Stimulated activated CD4-positive, alpha-beta T cell treated with anti-CD3 and anti-CD28 coated beads, Interleukin-12 subunit alpha, Interleukin-12 subunit beta, amount 100 ng/mL, for 48 hours (primary cell): Measurements from ENCODE around the gene ALPL.
A peak's percentile ranks its signal among the peaks of the same experiment; 100 is the strongest.

Experiments used
- DNase-seq, 3 donors: peaks; one replicate each; pipeline ENCODE4 v3.0.0-alpha.2; 2020; ENCODE audit warnings: low read depth in 2 of 3, low spot score in 1 of 3

ALPL gene

DNA sequence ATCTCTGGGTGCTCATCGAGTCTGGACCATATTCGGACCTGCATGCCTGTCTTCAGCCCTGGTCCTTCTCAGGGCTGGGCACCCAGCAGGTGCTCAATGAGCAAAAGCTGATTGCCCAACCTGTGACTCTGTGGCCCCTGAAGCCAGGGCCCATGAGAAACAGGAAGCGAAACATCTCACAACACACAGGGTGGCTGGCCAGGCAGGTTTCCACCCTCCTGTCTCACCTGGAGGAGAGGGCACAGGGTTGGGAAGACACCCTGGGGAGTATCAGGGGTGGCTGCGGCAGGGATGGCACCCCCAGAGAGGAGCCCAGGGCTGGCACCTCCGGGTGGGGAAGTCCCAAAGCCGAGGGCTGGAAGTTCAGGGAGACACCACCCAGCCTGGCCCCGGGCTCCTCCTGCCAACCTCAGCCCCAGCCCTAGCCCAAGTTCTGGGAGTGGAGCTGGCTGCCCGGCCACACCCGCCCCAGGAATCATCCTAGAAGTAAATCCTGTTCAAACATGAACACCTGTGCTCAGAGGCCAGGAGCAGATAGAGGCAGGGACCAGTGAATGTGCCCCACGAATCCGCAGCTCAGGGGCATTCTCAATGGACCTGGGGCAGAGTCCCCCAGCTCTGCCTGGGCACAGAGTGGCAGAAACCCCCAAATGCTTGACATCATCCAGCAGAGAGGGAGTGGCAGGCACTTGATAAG is 105.3 kb downstream of the ALPL start:
- DNase-seq: no peak

DNA sequence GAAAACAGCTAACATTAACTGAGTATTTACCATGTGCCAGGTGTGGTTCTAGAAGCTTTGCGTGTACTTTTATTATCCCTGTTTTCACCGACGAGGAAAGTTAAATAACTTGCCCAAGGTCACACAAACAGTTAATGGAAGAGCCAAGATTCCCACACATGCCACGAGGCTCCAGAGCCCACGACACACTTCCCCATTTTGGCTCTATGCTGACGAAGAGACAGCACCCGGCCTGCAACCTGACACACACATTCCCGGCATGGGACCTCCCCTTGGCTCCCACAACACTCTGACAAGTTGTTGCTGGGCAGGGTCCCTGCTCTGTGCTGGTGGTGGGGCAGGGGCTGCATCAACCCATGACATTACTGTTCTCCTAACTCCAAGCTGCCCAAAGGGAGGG is 107.1 kb downstream of the ALPL start:
- DNase-seq: no peak

GRCh38 chr1:21617126-21617738 is 108.0 kb downstream of the ALPL start:
- no peak for DNase-seq

- no peak for DNase-seq
Measured at GRCh38 chr1:21618059-21618458, 108.8 kb downstream of the ALPL start.

DNA sequence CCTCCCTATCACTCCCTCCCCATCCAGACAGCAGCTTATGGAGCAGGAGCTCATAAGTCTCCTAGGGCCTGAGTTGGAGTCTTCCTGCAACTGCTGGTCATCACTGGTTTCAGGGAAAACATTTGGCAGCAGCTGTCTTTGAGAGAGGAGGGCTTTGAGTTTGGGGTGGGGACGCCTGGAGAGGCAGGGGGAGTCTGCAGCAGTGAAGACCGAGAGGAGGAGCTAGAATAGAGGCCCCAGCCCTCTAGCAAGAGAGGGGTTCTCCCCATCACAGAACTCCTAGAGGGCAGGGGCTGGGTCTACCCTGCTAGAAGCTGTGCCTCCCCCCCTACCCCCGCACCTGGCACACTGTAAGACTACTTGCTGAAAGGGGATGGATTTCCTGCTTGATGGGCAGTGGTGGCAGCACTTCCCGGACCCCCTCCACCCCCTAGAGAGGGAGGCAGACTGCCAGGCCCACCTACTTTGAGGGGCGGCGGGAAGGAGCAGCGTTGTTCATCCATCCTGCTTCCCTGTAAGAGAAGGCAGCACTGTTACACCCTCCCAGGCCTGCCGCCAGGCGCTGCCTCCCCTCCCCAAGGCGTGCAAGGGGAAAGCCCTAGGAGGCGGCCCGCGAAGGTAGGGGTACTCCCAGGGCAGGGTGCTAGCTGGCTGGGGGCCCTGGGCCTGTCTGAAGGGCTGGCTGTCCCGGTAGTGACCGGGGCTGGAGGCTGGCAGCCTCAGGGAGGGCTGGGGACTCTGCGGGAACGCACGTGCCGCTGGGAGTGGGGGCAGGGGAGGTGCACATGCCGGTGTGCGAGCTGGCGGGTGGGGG is 109.5 kb downstream of the ALPL start:
- no peak for DNase-seq

DNA sequence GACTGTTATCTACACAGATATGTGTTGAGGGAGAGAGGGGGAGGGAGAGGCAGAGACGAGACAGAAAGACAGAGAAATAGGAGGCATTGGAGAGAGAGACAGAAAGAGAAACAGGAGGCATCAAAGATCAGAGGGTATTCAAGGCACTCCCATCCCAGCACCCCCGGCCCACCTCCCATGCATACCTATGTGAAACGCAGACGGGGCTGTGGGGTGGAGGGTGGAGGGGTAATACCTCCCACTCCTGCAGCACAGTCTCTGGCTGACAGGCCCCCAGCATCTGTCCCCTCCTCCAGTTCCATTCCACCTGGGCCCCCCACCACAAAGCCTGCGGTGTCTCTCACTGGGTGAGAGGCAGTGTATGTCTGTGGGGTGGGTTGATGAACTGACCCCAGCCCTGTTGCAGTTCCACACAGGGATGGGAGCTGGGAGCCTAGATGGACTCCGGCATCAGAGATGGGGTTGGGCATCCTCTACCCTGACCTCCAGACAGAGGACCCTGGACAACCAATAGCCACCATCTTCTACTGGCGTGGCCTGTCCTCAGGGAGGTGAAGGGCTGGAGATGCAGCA is 110.2 kb downstream of the ALPL start:
- DNase-seq: no peak

GRCh38 chr1:21620011-21620410 is 110.8 kb downstream of the ALPL start:
- DNase-seq: no peak

DNA sequence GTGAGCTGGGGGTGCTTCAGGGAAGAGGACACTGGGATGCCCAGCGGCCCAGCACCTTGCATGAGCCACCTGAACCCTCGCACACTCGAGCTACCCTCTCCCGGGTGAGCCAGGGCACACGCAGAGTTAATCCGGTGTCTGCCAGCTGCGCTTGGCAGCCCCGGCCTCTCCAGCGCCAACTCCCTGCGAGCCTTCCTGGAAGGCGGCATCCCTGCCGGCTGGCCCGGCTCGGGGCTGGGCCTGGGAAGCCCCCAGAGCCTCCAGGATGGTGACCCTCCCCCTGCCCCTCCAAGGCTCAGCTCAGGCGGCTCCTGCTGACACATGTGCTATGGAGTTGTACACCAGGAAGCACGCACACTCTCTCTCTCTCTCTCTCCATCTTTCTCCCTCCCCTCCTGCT is 111.3 kb downstream of the ALPL start:
- no peak for DNase-seq

- no peak for DNase-seq
Measured at GRCh38 chr1:21621051-21621450, 111.8 kb downstream of the ALPL start.

DNA sequence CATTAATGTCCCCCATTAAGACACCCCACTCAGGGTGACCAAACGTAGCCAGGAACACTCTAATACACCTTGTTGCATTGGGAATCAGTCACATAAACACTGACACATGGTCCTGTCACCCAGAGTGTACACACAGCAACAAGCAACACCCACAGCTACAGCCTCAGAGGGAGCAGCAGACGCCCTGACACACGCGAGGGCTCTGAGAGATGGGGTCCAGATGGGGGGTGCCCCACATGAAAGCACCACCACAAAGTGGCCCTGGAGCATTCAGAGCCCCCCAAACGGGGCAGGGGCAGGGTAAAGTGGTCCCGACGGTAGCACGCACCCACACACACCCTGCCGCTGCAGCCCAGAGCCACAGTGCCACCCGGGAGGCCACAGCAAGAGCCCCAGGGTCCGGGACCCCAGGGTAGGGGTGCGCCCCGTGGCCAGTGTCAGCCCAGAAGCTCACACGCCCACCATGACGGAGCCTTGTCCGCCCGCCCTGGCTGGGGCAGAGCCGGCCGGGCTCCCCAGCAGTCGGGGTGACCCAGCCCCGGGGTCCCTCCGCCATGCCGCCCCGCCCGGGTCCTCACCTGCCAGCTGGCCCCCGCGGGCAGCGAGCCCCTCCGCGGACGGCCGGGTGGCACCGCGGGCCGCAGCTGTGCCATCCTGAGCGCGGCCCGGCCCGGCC is 112.7 kb downstream of the ALPL start:
- no peak for DNase-seq

- peak in 2 of 3 donors; percentile 12 to 43 for DNase-seq
Measured at GRCh38 chr1:21622466-21623315, 113.5 kb downstream of the ALPL start.

- no peak for DNase-seq
Measured at GRCh38 chr1:21623410-21623961, 114.3 kb downstream of the ALPL start.

DNA sequence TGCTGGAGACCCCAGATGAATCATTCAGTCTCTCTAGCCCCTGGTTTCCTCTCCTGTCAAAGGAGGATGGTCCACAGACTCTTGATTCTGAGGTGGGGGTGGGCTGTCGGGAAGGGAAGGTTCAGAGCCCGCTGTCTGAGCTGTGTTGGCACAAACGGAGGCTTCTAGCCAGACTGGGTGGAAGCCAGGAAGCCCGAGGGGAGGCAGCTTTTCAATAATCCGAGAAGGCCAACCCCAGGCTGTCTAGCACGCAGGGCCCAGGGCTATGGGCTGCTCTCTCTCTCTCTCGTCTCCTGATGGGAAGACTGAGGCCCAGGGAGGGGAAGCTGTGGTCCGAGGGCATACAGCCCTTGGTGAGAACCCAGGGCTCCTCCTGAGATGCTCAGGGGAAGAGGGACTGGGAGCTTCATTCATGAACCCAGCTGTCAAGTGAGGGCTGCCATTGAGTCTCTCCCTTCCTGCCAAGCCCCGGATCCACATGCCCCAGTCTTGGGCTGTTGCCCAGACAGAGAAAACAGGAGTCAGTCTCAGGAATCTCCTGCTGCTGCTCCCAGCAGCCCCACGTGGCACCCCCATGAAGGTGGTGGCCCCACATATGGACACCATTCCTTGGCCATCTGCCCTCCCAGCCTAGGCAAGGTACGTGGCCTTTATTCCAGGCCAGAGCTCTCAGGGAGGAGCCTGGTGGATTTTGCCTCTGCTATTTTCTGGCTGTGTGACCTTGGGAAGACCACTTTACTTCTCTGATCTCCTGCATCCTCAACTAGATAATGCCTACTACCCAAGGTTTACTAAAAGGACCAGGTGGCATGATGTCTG is 115.6 kb downstream of the ALPL start:
- DNase-seq: no peak

DNA sequence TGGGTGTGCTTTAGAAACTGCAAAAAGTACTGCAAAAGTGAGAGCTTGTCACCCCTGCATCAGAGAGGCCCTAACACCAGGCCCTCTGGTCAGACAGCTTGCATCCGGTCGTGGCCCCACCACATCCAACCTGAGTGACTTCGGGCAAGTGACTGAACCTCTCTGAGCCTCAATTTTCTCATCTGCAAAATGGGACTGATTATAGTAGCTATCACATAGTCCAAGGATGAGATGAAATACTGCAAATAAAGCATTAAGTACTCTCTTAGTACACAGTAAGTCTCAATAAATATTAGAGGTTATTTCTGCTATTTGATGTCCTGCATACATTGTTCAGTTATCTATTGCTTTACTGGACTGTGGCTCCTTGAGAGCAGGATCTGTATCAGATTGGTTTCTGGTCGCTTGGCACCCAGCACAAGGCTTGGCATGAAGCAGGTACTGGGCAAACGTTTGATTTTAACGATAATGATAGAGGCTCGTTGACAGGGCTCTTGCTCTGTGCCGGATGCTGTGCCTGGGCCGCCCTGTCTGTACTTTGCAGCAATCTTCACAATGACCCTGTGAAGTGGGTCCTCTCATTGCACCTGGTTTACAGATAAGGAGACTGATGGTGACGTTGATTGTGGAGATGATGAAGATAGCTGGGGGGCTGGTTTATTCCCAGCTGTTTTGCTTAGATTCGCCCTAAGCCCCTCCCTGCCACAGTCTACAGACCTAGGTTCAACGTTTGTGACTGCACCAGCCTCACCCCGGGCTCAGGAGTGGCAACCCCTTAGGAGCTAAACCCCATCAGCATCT is 116.4 kb downstream of the ALPL start:
- DNase-seq: no peak

DNA sequence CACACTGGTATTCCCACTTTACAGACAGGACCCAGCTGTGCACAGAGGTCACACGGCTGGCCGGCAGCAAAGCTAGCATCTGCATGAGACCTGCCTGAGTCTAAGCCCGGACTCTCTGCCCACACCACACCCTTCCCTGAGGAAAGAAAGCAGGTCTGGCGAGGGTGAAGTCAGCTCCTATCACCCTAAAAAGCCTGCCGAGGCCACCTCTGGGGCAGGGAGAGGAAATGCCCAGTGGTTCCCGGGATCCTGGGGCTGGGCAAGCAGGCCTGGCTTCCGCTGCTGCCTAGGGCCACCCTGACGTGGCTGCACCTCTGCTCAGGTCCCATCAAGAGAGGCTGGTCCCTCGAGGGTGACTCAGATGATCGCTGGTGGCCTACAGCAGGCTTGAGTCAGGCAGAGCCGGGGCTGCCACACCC is 117.7 kb downstream of the ALPL start:
- DNase-seq: no peak
